WERI-Rb-1 (cell line): ENCODE data around the gene IL12RB1.

Experiments used
- DNase-seq: peaks from one replicate; pipeline ENCODE4 v3.0.0-alpha.2; 2020
- H3K27ac ChIP-seq: fragments of 250-450 bp; sonication (Bioruptor Pico); 2 replicates; pipeline ENCODE4 v1.5.1; 2020; ENCODE audit warnings: mild to moderate bottlenecking, moderate library complexity
- H3K27me3 ChIP-seq: fragments of 250-450 bp; sonication (Bioruptor Pico); 2 replicates; pipeline ENCODE4 v1.5.1; 2021; ENCODE audit warnings: mild to moderate bottlenecking, low read depth, moderate library complexity; ENCODE audit not compliant: insufficient read depth, severe bottlenecking
- H3K36me3 ChIP-seq: fragments of 250-450 bp; sonication (Bioruptor Pico); 2 replicates; pipeline ENCODE4 v1.5.1; 2020; ENCODE audit warnings: mild to moderate bottlenecking, moderate library complexity
- H3K4me3 ChIP-seq: 2 replicates; pipeline ENCODE4 v1.5.1; 2011; ENCODE audit warnings: low read depth, mild to moderate bottlenecking, control low read depth, low read length
- H3K9me3 ChIP-seq: fragments of 250-450 bp; sonication (Bioruptor Pico); 2 replicates; pipeline ENCODE4 v1.5.1; 2021; ENCODE audit warnings: mild to moderate bottlenecking, moderate library complexity; ENCODE audit not compliant: severe bottlenecking
- CTCF ChIP-seq: IDR thresholded peaks from 2 replicates; pipeline ENCODE4 v1.5.1; 2011; ENCODE audit warnings: low read depth, mild to moderate bottlenecking, control low read depth, inconsistent platforms, low read length

IL12RB1 gene

GRCh38 chr19:18117692-18118378 lies 31.1 kb upstream of the IL12RB1 start:
- peak overlapping the region; percentile 58 for H3K4me3 ChIP-seq
- no peaks in the 10 kb centered on the region for H3K9me3 ChIP-seq
- TF ChIP-seq CTCF = peak; percentile 23; the same call in 1 of the 2 replicates
- peaks cover 12% of the 10 kb centered on the region for H3K36me3 ChIP-seq
- no peaks in the 10 kb centered on the region for H3K27me3 ChIP-seq
- peak; percentile 89 for DNase-seq
- peak overlapping the region; percentile 83 for H3K27ac ChIP-seq

- Histone ChIP-seq H3K27me3 (no peaks in the 10 kb centered on the region), H3K27ac (peak overlapping the region; percentile 21), H3K4me3 (peak overlapping the region; percentile 11), H3K9me3 (no peaks in the 10 kb centered on the region), H3K36me3 (peaks cover 10% of the 10 kb centered on the region)
- DNase-seq = no peak
- no peak for TF ChIP-seq CTCF
These were observed 30.6 kb upstream of the IL12RB1 start for GRCh38 chr19:18117364-18117691.

- Histone ChIP-seq H3K27ac (no peak overlapping the region), H3K9me3 (no peaks in the 10 kb centered on the region), H3K4me3 (no peak overlapping the region), H3K27me3 (no peaks in the 10 kb centered on the region), H3K36me3 (peaks cover 3% of the 10 kb centered on the region; the same call in 1 of the 2 replicates)
- no peak for TF ChIP-seq CTCF
- DNase-seq = no peak
These were observed 27.7 kb upstream of the IL12RB1 start for GRCh38 chr19:18114483-18114882.

GRCh38 chr19:18113827-18114226 lies 27.1 kb upstream of the IL12RB1 start:
- Histone ChIP-seq H3K36me3 (peaks cover 3% of the 10 kb centered on the region; the same call in 1 of the 2 replicates), H3K27ac (no peak overlapping the region), H3K27me3 (no peaks in the 10 kb centered on the region), H3K4me3 (no peak overlapping the region), H3K9me3 (no peaks in the 10 kb centered on the region)
- no peak for DNase-seq
- TF ChIP-seq CTCF = no peak

- H3K9me3 ChIP-seq = no peaks in the 10 kb centered on the region
- H3K36me3 ChIP-seq = peaks cover 3% of the 10 kb centered on the region; the same call in 1 of the 2 replicates
- TF ChIP-seq CTCF = peak; percentile 97
- H3K27ac ChIP-seq = no peak overlapping the region
- peak; percentile 90 for DNase-seq
- H3K27me3 ChIP-seq = no peaks in the 10 kb centered on the region
- no peak overlapping the region for H3K4me3 ChIP-seq
These were observed 26.3 kb upstream of the IL12RB1 start for GRCh38 chr19:18112989-18113478.
